Measurements from ENCODE around the gene YOD1. TPM values are rescaled to one million over a fixed set of nuclear protein-coding genes. Genes with fewer than 3 reads are reported as not detected.

Gene YOD1
- total and polyA plus RNA-seq, 2 of the 13 experiments (the other 11 are each of a cell fraction or from before 2014, with no cell fraction given) = 3.4 to 9.1 TPM

DNA sequence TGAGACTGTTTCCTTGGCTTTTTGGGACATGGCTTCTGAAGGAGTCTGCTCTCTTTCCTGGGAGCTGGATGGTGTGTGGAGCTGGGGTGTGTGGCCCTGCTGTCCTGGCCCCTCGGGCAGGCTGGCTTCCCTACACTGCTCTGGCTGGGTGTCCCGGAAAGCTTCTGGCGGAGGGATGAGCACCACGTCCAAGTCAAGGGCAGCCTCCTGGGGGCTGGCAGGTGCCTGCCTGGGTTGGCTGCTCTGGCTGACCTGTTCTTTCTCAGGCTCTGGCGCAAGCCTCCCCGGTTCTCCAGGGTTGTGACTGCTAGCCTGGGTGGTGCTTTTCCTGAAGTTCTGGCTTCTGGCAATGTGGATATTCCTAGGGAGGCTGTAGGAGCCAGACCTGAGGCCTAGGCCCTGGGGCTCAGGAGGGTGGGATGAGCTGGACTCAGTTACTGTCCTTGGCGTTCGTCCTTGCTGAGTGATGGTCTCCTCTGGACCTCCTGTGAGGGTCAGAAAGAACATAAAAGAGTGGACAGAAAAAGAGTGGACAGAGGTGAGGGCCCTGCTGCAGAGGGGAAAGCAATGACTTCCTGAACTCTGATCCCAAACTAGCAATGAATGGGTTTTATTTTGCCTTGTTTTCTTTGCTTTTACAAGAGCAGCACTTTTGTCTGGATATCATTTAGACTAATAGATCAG lies 27.9 kb downstream of the YOD1 start:
- BruUV-seq (replicated peaks) = no TSS peak
- in situ Hi-C loops (cut with HindIII; ENCODE audit: extremely low pct_ligation_motif_present, low pct_unique_long_range_greater_than_20kb) = no loop called here
- ChIA-PET POLR2A (interaction anchor here (2.7 to 3.8 kb wide), 3 partner anchors 9 to 31 kb away, joined by 11 to 22 read pairs (median 11); partner anchors contain the start of genes C1orf116 and PFKFB2), CTCF (ENCODE audit: low intra/inter-chr PET ratio, low total read pairs) (no interaction called here)
- peak overlapping the region; percentile 50 for H3K4me2 ChIP-seq (ENCODE audit: low read depth, low read length)
- H3K27ac ChIP-seq (ENCODE audit: extremely low read length, insufficient read depth, low read length) = peak overlapping the region; percentile 45
- FAIRE-seq = no peak
- H3K9me3 ChIP-seq (ENCODE audit: low read length) = no peaks in the 10 kb centered on the region
- intact Hi-C loops (cut with micrococcal nuclease; ENCODE audit: unreplicated experiment) = no loop called here
- peak overlapping the region; percentile 34; the same call in 1 of the 2 replicates for H3K9ac ChIP-seq (ENCODE audit: insufficient read depth, low read depth, low read length)
- H3K36me3 ChIP-seq (replicated peaks in 1 of 2; ENCODE audit: control insufficient read depth in 1 of 2, insufficient read depth in 2 of 2, low read length in 2 of 2) = no peaks in the 10 kb centered on the region
- peak; percentile 43 for DNase-seq (ENCODE audit: low spot score)
- no peaks in the 10 kb centered on the region for H3K27me3 ChIP-seq (ENCODE audit: control insufficient read depth in 1 of 2, insufficient read depth in 2 of 2, low read length in 2 of 2)
- peaks cover 96% of the 10 kb centered on the region for H3K4me1 ChIP-seq (ENCODE audit: insufficient read depth, low read length)
- H2AFZ ChIP-seq (ENCODE audit: low read length) = no peak overlapping the region
- H3K4me3 ChIP-seq (replicated peaks in 1 of 3; ENCODE audit: insufficient read depth in 1 of 3, low read depth in 2 of 3, low read length in 3 of 3) = peak overlapping the region in 1 of 3 experiments; percentile 29; a peak in 2 of 6 replicates
- no peaks in the 10 kb centered on the region for H4K20me1 ChIP-seq (ENCODE audit: insufficient read depth, low read length)
- no peak; the same call in 2 of the 3 replicates for ATAC-seq
- H3K79me2 ChIP-seq (ENCODE audit: insufficient read depth, low read length) = no peaks in the 10 kb centered on the region
- WGBS (ENCODE audit: low lambda C conversion rate) = 47% methylated on average over 5 of the region's 8 CpGs
- TF ChIP-seq ASH2L (IDR thresholded peaks at IDR 0.05; ENCODE audit: insufficient read length, low read depth, low read length) (peak; percentile 18), SAP130 (CRISPR knock-in tag; IDR thresholded peaks at IDR 0.05; ENCODE audit: low read depth) (peak; percentile 55; the same call in 1 of the 2 replicates), JUND (CRISPR knock-in tag; IDR thresholded peaks at IDR 0.05) (no peak), ZNF546 (CRISPR knock-in tag; conservative IDR thresholded peaks at IDR 0.05) (no peak), ZSCAN25 (CRISPR knock-in tag; IDR thresholded peaks at IDR 0.05) (peak; percentile 56; the same call in 1 of the 2 replicates), ZNF143 (CRISPR knock-in tag; IDR thresholded peaks at IDR 0.05) (no peak), FOSL1 (CRISPR knock-in tag; IDR thresholded peaks at IDR 0.05; ENCODE audit: borderline replicate concordance) (no peak), EZH2 (conservative IDR thresholded peaks at IDR 0.05; ENCODE audit: low read depth, low read length) (no peak), ZNF354B (CRISPR knock-in tag; IDR thresholded peaks at IDR 0.05) (no peak), POLR2G (IDR thresholded peaks at IDR 0.05; ENCODE audit: low read depth, low read length) (peak; percentile 34; the same call in 1 of the 2 replicates), RXRB (CRISPR knock-in tag; IDR thresholded peaks at IDR 0.05; ENCODE audit: borderline replicate concordance) (peak; percentile 18; the same call in 1 of the 2 replicates), SMAD3 (CRISPR knock-in tag; IDR thresholded peaks at IDR 0.05) (no peak), SALL1 (CRISPR knock-in tag; IDR thresholded peaks at IDR 0.05) (peak; percentile 50), SOX13 (IDR thresholded peaks at IDR 0.05) (no peak), SOX13 (CRISPR knock-in tag; conservative IDR thresholded peaks at IDR 0.05 in 1 of 2, IDR thresholded peaks at IDR 0.05 in 1 of 2) (peak in 1 of 2 experiments; percentile 6; a peak in 1 of 4 replicates), ZNF678 (CRISPR knock-in tag; IDR thresholded peaks at IDR 0.05) (no peak), AGO2 (optimal IDR thresholded peaks at IDR 0.05; ENCODE audit: low read depth, low read length) (no peak)
- TF ChIP-seq, protein P1, sequence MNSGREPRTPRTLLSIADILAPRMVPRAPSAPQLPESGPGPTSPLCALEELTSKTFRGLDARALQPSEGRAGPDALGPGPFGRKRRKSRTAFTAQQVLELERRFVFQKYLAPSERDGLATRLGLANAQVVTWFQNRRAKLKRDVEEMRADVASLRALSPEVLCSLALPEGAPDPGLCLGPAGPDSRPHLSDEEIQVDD (CRISPR knock-in tag; IDR thresholded peaks at IDR 0.05; ENCODE audit: borderline replicate concordance) = no peak
- TF ChIP-seq, protein P2, sequence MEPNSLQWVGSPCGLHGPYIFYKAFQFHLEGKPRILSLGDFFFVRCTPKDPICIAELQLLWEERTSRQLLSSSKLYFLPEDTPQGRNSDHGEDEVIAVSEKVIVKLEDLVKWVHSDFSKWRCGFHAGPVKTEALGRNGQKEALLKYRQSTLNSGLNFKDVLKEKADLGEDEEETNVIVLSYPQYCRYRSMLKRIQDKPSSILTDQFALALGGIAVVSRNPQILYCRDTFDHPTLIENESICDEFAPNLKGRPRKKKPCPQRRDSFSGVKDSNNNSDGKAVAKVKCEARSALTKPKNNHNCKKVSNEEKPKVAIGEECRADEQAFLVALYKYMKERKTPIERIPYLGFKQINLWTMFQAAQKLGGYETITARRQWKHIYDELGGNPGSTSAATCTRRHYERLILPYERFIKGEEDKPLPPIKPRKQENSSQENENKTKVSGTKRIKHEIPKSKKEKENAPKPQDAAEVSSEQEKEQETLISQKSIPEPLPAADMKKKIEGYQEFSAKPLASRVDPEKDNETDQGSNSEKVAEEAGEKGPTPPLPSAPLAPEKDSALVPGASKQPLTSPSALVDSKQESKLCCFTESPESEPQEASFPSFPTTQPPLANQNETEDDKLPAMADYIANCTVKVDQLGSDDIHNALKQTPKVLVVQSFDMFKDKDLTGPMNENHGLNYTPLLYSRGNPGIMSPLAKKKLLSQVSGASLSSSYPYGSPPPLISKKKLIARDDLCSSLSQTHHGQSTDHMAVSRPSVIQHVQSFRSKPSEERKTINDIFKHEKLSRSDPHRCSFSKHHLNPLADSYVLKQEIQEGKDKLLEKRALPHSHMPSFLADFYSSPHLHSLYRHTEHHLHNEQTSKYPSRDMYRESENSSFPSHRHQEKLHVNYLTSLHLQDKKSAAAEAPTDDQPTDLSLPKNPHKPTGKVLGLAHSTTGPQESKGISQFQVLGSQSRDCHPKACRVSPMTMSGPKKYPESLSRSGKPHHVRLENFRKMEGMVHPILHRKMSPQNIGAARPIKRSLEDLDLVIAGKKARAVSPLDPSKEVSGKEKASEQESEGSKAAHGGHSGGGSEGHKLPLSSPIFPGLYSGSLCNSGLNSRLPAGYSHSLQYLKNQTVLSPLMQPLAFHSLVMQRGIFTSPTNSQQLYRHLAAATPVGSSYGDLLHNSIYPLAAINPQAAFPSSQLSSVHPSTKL (CRISPR knock-in tag; IDR thresholded peaks at IDR 0.05) = peak; percentile 27; the same call in 1 of the 2 replicates
- TF ChIP-seq, protein P3, sequence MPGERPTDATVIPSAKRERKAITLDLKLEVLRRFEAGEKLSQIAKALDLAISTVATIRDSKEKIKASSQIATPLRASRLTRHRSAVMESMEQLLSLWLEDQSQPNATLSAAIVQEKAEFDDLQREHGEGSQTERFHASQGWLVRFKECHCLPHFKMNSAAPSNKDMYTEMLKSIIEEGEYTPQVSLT (CRISPR knock-in tag; IDR thresholded peaks at IDR 0.05; ENCODE audit: borderline replicate concordance, low read depth) = no peak
